SHP77 treated with DMSO at 0.1 percent for 48 hours (cell line): ENCODE measurements around the gene ANOS1.
A peak's percentile ranks its signal among the peaks of the same experiment; 100 is the strongest.
"Not testable (repeated sequence)": the region's sequence is repeated elsewhere in the genome, so short reads cannot be mapped to it uniquely, and the experiment has no call there.

Experiments
- DNase-seq: peaks from one replicate; lab custom pipeline; 2025; lab: John Stamatoyannopoulos, UW

The ANOS1 gene, protein sequence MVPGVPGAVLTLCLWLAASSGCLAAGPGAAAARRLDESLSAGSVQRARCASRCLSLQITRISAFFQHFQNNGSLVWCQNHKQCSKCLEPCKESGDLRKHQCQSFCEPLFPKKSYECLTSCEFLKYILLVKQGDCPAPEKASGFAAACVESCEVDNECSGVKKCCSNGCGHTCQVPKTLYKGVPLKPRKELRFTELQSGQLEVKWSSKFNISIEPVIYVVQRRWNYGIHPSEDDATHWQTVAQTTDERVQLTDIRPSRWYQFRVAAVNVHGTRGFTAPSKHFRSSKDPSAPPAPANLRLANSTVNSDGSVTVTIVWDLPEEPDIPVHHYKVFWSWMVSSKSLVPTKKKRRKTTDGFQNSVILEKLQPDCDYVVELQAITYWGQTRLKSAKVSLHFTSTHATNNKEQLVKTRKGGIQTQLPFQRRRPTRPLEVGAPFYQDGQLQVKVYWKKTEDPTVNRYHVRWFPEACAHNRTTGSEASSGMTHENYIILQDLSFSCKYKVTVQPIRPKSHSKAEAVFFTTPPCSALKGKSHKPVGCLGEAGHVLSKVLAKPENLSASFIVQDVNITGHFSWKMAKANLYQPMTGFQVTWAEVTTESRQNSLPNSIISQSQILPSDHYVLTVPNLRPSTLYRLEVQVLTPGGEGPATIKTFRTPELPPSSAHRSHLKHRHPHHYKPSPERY

DNA sequence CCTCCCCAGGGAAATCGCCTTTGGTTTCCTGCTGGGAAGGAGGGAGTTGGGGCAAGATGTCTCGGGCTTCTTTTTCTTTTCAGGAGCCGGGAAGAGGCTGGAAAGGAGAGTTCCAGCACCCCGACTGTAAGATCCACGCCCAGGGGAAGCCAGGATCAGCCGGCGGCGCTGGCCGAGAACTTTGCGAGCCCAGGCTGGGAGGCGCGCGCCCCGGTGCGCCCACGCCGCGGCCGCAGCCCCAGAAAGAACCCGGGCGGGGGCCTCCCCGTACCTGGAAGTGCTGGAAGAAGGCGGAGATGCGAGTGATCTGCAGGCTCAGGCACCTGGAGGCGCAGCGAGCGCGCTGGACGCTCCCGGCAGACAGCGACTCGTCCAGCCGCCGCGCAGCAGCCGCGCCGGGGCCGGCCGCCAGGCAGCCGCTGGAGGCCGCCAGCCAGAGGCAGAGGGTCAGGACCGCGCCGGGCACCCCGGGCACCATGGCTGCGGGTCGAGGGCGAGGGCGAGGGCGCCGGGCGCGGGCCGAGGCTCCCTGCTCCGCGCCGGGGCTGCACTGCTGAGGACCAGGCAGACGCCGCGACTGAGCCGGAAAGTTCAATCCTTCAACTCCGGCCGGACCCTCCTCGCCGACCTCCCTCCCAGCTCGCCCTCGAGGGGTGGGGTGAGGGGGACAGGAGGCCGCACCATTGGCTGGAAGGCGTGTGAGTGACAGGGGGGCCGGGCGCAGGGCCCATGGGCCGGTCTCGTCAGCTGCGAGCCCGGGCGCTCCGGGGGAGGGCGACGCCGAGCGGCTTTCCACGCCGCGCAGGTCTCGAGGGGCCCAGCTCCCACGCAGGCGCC is at the start of gene ANOS1:
ANOS1 (minus strand) TSS at position 579 of the 837 bp plus-strand sequence; CDS start at position 478, 101 bp downstream.
- DNase-seq, result no peak

DNA sequence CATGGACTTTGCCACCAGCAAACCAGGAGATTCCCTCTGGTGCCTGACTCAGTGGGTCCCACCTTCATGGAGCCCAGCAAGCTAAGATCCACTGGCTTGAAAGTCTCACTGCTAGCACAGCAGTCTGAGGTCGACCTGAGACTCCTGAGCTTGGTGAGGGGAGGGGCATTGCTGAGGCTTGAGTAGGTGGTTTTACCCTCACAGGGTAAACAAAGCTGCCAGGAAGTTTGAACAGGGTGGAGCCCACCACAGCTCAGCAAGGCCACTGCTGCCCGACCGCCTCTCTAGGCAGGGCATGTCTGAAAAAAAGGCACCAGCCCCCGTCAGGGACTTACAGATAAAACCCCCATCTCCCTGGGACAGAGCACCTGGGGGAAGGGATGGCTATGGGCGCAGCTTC is 41.2 kb upstream of the ANOS1 start:
- DNase-seq, result no peak

DNA sequence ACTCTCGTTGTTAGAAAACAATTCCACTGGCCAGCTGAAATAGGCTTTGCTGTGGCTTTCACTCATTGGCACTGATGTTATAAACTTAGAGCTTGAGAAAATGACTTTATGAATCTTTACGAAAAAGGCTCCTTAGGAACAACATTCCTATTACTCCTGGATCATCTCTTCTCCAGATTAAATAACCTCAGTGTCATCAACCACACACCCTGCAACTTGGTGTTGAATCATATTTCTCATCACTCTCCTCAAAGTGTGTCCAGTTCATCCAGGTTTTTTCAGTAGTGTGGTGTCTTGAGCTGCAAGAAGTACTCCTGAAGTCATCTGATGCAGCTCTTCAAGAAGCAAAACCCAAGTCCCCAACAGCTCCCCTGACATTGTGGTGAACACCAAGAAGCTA is 28.1 kb upstream of the ANOS1 start:
- no peak for DNase-seq

DNA sequence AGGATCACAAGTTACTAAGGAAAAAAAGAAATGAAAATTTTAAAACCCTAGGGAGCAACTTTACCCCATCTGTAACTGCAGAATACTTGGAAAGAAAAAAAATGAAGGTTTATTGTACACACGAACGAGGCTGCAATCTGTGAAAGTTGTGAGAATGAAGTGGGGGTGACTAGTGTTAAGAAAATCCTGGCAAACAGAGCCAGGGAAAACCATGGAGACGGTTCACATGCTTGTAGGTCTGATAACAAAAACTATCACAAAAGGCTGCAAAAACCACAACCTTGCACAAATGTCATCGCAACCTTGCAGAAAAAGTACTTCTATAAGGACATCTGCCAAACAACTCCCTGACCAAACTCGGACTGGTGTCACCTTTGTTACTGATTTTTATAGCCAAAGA is 26.8 kb upstream of the ANOS1 start:
- not testable (repeated sequence) for DNase-seq

DNA sequence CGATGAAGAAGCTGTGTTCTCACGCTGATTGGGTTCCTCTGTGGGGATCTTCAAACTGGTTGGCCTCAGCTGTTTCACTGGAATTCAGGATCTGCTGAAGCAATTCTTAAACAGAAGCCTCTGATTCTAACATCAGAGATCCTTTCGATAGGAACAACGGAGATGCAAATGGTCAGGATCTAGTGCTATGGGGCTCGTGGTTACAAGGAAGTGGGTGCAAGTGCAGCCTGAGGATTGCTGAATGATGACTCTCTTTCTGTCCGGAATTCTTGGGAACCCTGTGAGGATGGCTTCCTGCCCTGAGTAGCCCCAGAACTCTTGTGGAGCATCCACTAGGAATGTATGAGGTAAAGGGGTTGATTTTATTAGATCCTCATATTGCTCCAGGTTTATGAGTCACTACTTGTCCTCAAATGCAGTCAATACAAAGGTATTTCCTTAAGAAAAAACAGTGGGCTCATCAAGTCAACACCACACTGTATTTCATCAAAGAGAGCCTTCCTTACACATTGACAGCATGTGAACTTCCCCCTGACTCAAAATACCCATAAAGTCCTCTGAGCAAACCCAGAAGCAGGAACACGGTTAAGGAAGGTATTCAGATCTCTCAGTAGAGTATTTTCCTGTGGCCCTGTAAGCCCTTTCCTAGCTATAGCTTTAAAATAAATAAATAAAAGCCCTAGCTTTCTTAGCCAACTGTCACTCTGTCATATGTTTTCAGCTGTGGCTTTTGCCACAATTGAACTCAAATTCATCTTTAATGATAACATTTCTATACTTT is 25.9 kb upstream of the ANOS1 start:
- not testable (repeated sequence) for DNase-seq

DNA sequence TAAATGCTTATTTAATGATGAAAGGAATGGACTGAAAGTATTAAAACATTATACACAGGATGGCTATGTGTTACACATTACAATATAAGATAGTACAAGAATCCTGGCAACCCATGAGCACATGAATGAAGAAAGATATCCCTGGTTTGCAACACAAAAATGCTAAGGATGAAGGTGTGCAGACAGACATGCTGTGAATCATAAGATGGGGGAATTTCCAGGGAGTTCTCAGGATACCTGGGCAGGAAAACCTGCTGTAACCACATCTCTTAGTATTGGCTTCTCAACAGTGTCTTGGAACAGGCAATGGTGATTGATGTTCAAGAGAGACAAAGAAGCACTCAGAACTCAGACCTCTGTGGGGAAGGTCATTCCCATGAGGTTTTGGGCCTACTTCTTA is 23.9 kb upstream of the ANOS1 start:
- DNase-seq, result no peak

DNA sequence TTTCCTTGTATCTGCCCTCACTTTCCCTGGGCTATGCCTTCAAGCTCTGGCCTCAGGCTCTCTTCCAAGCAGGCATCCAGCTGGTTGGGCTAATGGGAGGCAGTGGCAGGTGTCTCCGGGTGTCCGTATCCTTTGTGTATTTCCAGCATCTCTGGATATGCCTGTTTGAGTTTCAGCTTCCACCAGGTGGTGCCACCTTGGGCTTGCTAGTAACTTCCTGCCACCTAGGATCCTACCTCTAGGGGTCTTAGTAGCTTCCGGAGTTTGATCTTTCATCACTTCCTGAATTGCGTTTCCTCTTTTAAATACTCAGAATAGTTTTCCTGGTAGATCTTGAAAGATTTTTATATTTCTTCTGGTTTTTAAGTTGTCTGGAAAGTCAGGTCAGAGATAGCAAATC is 23.2 kb upstream of the ANOS1 start:
- no peak for DNase-seq

DNA sequence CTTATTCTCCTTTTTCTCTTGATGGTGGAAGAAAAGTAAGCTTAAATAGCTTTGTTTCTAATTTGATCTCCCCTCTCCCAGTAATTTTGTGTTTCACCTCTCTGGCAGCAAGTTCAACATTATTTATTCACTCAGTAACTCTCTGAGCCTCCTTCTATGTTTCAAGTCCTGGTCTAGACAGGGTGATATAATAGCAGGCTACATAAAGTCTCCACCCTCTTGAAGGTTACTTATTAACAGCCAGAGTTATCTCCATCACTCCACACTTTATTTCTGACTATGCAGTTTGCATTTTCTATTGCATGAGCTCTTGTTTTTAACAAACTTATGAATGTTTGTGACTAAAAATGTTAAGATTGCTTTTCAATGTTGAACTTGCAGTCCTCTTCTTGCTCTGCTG is 17.8 kb upstream of the ANOS1 start:
- DNase-seq, result no peak

DNA sequence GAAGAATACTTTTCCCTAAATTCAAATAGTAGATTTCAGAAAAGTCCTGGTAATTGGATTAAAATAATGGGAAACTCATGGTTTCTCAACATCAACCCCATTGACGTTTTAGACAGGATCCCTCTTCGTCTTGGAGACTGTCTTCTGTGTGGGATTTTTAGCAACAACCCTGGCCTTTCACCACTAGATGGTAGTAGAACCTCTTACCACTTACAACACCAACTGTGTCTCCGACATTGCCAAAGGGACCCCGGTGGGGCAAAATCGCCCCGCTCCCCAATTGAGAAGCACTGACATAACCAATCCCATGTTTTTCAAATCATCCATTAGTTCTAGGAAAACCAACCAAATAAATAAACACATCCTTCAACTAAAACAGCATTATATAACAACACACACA is 16.9 kb upstream of the ANOS1 start:
- no peak for DNase-seq

DNA sequence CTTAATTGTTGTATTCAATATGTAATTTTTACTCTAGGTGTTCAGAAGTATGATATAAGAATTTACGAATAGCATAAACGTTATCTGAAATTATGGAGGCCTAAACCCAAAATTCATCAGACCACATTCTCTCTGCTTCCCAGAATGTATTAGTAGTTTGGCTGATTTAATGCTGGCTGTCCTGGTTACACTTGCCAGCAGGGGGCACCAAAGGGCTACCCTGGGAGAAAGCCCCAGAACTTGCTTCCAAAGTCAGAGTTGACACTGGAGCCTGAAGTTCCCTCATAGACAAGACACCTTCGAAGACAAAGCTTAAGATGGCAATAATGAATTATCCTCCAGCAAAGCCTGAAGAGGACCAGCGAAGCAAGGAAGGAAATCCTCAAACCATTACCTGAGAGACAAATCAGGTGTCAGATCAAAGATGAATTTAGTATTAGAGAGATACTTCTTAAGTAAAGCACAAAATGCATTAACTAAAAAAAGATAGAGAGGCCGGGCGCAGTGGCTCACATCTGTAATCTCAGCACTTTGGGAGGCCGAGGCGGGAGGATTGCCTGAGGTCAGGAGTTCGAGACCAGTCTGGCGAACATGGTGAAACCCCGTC is 11.3 kb upstream of the ANOS1 start:
- no peak for DNase-seq

DNA sequence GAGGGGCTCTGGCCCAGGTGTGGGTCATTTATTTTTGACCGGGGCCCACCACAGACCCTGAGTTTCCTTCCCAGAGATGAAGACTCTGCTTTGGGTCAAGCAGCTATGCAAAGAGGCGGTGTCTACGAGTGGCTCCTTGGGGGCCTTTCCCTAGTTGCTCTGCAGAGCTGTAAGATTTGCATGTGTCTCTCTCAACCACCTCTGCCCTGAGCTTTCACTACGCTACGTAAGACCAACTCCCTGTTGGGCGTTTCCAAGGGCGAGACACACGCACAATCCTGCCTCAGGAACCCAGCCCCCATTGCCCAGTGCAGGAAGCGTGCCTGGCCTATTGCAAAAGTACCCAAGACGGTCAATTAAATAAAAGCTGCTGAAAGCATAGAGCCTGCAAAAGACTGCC is 10.0 kb upstream of the ANOS1 start:
- DNase-seq, result no peak

DNA sequence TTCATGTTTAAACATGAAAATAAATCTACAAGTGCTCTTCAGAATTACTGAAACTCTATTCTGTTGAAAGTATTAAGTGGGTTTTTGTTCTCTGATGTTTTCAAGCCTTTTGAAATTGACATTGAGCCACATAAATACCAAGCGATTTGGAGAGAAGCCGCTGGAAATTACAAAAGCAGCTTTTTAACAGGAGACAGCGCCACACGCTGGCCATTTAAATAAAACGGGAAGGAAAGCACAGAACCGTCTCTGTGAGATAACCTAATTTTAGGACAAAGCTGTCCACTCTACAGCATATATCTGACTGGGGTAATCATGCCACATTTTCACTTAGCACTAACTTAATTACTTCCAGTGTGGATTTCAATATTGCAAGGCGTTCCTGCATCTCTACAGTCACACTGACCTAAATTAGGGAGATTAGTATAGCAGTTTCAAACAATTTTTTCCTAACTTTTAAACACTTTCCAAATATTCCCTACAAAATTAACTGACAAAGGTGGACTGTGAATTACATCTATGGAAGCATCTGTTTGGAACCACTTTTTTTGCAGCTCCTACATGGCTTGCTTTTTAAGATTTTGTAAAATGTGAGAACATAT is 6.8 kb upstream of the ANOS1 start:
- no peak for DNase-seq

DNA sequence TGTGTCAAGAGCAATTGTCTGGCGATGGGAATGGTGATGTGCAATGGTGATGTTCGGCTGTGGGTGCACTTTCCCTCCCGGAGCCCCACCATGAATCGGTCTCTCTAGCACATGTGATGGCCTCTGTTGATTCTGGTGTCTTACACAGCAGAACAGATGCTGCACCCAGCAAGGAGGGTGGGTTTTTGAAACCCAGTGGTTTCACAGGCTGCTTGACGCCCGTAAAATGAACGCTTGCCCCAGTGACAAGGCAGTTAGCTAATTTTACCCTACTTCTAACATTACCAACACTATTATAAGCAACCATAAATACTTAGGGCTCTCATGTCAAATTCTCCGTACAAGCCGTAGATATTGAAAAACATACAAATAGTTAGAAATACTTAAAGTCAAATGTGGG is 5.9 kb upstream of the ANOS1 start:
- DNase-seq, result no peak

DNA sequence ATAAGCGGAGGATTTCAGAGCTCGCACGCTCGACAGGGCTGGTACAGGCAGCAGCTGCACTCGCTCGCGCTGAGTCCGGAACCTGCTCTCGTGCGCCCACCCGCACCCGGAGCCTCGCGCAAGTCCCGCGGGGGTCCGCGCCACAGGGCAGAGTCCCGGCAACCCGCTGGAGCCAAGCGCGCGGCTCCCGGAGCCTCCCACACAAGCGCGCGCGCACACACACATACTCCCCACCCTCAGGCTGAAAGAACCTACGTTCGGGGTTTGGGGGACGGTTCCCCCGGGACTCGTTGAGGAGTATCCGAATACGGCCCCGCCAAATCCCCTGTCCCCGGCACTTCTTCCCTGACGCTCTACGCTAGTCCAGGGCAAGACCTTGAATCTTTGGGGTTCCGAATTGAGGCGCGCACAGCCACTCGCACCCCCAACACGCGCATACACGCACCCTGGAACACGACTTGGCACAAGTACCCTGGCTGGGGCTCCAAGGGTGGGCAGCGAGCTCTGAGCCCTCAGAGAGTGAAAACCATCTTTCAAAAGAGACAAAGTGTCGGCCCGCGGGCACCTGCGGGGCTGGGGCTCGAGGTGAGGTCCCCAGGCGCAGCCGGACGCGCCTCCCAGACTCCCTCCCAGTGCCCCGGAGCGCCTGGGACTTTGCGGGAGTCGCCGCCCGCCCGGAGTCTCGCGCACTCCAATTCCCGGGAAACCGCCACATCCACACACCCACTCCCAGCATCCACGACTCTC is 952 bp downstream of the ANOS1 start:
- DNase-seq, result no peak

DNA sequence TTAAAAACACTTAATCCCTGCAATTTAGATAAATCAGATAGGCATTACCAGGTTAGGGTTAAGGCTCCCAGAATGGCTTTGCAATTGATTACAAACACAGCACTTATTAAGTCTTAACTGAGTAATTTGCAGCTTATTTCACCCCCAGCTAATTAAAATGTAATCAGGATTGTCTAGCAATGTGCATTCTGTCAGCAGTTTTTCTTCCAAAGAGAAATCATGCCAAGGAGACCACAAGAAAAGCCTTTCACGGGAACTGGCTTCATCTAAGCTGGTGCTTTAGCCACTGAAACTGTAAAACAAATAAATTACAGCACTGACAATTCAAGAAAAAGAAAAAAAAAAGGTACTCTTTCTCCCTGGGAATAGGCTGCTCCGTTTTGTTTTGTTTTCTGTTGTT is 2.1 kb downstream of the ANOS1 start:
- no peak for DNase-seq

DNA sequence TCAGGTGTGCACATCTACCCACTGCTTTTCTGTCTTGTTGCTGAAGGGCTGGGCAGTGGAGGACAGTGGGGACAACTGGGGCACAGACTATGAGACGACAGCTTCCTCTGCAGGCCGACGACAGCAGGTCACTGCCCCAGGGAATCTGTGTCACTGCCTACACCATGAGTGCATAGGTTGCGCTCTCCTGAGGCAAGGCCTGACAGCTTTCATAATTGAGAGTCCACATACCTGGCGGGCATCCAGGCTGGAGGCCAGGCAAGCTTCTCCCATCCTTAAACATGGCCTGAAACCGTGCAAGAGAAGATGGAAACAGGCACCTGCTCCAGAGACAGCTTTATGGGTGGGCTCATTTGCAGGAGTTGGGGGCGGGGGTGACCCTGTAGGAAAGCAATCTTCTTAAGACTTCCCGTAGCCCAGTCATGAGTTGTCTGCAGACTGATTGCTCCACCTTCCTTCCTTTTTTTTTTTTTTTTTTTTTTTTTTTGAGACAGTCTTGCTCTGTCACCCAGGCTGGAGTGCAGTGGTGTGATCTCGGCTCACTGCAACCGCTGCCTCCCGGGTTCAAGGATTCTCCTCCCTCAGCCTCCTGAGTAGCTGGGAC is 2.9 kb downstream of the ANOS1 start:
- no peak for DNase-seq

DNA sequence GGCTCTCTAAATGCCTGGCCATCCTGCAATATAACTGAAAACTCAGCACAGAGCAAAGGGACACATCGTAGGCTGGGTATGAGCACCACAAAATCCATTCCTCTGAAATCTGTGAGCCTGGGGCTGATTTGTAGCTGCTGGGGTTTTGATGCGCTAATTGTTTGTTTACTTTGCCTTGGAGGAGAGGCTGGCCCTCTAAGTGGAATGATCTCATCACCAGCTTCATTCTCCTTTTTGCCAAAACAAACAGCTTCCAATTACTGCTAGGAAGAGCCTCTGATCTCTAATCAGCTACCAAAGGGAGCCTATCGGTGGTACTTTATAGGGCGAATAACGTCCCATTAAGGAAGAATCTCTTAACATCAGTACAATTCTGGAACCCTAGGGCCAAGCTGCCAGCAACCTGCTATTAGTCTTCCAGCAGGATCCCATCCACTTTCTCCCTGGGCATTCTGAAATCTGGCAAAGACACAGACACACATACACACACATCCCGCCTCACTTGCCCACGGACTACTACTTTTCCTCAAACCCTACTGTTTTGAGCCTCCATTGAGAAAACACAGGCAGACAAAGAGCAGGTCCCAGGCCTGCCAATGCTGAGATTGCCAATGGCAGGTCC is 5.8 kb downstream of the ANOS1 start:
- DNase-seq, result peak; percentile 42

DNA sequence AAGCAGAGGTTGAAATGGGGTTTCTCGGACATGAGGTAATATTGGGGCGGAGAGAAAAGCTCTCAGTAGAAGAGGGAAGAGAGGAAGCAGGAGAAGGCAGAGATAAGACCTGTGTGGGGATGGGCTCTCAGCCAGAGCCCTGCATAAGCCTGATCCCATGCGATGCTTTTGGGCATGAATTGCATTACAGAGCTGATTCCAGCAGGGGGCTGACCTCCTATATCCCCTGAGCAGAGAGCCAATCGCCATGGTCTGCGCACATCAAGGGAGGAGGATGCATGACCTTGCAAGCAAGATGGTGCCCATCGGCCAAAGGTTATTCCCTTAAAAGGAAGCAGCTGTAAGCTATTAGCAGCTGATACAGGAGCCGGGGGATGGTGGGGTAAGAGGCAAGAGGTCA is 7.6 kb downstream of the ANOS1 start:
- DNase-seq, result no peak

DNA sequence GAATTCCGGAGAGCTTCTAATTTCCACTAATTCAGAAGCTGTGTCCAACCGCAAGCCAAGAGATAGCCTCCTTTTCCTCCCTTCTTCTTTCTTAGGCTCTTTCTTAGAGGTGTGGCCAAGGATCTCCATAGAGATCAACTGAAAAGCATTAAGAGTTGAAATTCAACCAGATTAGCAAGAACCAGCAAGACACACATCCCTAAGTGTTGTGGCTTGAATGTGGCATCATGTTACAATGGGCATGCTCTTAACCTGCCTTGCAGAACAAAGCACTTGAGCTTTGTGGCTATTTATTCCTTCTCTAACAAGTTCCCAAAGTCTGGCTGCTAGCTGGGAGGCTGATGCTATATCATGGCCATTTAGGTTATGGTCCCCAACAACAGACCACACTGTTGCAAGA is 10.4 kb downstream of the ANOS1 start:
- DNase-seq, result no peak

DNA sequence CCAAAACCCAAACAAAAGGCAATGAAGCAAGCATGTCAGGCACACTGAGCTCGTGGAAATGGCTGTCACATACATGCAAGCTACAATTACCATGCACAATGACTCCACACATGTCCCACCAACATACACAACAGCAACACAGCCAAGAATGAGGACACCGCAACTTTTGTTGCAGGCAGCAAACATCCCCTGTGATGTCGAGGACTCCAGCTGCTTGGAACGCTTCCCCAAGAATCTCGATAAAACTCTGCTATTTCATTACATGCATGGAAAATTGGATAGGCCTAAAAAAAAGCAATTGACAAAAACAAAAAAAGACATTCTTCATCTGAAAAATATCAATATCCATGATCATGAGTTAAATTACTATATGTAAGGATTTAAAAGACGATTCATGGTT is 11.8 kb downstream of the ANOS1 start:
- no peak for DNase-seq
